Endothelial cell of umbilical vein (primary cell): ENCODE data around the gene AKAP13.

Experiments
- EZH2 ChIP-seq: IDR thresholded peaks from 2 replicates; pipeline ENCODE4 v1.6.1; 2012; ENCODE audit warnings: borderline replicate concordance, low read depth, mild to moderate bottlenecking, moderate library complexity, low read length, inconsistent platforms; ENCODE audit not compliant: severe bottlenecking
- FOS ChIP-seq: IDR thresholded peaks from 2 replicates; pipeline ENCODE4 v1.6.1; 2011; ENCODE audit warnings: mild to moderate bottlenecking, low read length, moderate library complexity, borderline replicate concordance; ENCODE audit not compliant: insufficient read depth
- GATA2 ChIP-seq: IDR thresholded peaks from 2 replicates; pipeline ENCODE4 v1.7.0; 2011; ENCODE audit warnings: low read depth, mild to moderate bottlenecking, moderate library complexity, mixed read lengths, low read length; ENCODE audit not compliant: insufficient read length, insufficient read depth
- JUN ChIP-seq: IDR thresholded peaks from 2 replicates; pipeline ENCODE4 v1.6.1; 2011; ENCODE audit warnings: borderline replicate concordance, low read depth; ENCODE audit not compliant: insufficient read length, insufficient read depth
- MYC ChIP-seq: IDR thresholded peaks from one replicate; pipeline ENCODE4 v1.6.1; 2011; ENCODE audit warnings: mild to moderate bottlenecking, low read depth, low read length
- POLR2A ChIP-seq: IDR thresholded peaks from 2 replicates; pipeline ENCODE4 v1.6.1; 2012; ENCODE audit warnings: low read depth, mild to moderate bottlenecking, control low read depth, low read length
- POLR2AphosphoS5 ChIP-seq: IDR thresholded peaks from 2 replicates; pipeline ENCODE4 v1.6.1; 2012; ENCODE audit warnings: low read depth, mild to moderate bottlenecking, control low read depth, low read length, moderate library complexity; ENCODE audit not compliant: insufficient read depth
- TF ChIP-seq, protein P1 (sequence below), 2 donors: IDR thresholded peaks; 1 replicate in 1 of 2; 2 replicates in 1 of 2; pipeline ENCODE4 v1.5.1; 2011; ENCODE audit warnings: low read length in 2 of 2, mild to moderate bottlenecking in 2 of 2, moderate library complexity in 2 of 2, control low read depth in 1 of 2, inconsistent platforms in 1 of 2, low read depth in 1 of 2; ENCODE audit not compliant: insufficient read depth in 1 of 2; ENCODE audit errors: extremely low read depth in 1 of 2
- TF ChIP-seq, protein P2 (sequence below): IDR thresholded peaks from 2 replicates; pipeline ENCODE4 v1.6.1; 2011; ENCODE audit not compliant: insufficient read depth, insufficient read length

DNA sequence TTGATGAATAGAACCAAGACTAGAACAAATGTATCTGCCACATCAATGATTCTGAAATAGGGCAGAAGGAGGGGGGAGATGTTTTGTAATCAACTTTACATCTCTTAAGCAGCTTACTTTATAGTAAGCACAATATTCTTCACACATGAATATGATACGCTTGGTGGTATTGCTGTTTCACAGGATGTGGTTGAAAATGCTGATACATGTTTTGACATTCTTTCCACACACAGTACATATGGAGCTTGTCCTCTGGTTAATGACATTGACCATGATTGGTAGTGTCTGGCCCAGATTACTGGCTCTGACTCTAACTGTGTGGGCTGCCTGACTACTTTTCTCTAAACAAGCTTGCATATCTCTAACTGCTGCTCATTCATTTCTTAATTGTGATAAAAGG lies 245.5 kb downstream of the AKAP13 start:
- TF ChIP-seq JUN (no peak), POLR2A (no peak), EZH2 (no peak), POLR2AphosphoS5 (no peak), GATA2 (no peak), MYC (no peak), FOS (no peak)
- TF ChIP-seq, protein P1, sequence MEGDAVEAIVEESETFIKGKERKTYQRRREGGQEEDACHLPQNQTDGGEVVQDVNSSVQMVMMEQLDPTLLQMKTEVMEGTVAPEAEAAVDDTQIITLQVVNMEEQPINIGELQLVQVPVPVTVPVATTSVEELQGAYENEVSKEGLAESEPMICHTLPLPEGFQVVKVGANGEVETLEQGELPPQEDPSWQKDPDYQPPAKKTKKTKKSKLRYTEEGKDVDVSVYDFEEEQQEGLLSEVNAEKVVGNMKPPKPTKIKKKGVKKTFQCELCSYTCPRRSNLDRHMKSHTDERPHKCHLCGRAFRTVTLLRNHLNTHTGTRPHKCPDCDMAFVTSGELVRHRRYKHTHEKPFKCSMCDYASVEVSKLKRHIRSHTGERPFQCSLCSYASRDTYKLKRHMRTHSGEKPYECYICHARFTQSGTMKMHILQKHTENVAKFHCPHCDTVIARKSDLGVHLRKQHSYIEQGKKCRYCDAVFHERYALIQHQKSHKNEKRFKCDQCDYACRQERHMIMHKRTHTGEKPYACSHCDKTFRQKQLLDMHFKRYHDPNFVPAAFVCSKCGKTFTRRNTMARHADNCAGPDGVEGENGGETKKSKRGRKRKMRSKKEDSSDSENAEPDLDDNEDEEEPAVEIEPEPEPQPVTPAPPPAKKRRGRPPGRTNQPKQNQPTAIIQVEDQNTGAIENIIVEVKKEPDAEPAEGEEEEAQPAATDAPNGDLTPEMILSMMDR (IDR thresholded peaks at IDR 0.05; ENCODE audit: extremely low read depth in 1 of 2, insufficient read depth in 1 of 2, low read depth in 1 of 2, low read length in 2 of 2), result no peak
- TF ChIP-seq, protein P2, sequence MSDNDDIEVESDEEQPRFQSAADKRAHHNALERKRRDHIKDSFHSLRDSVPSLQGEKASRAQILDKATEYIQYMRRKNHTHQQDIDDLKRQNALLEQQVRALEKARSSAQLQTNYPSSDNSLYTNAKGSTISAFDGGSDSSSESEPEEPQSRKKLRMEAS, result no peak
